ENCODE data around the gene ARHGEF28. TPM values are rescaled to one million over a fixed set of nuclear protein-coding genes. Genes with fewer than 3 reads are reported as not detected.
A peak's percentile ranks its signal among the peaks of the same experiment; 100 is the strongest.

The ARHGEF28 gene, protein sequence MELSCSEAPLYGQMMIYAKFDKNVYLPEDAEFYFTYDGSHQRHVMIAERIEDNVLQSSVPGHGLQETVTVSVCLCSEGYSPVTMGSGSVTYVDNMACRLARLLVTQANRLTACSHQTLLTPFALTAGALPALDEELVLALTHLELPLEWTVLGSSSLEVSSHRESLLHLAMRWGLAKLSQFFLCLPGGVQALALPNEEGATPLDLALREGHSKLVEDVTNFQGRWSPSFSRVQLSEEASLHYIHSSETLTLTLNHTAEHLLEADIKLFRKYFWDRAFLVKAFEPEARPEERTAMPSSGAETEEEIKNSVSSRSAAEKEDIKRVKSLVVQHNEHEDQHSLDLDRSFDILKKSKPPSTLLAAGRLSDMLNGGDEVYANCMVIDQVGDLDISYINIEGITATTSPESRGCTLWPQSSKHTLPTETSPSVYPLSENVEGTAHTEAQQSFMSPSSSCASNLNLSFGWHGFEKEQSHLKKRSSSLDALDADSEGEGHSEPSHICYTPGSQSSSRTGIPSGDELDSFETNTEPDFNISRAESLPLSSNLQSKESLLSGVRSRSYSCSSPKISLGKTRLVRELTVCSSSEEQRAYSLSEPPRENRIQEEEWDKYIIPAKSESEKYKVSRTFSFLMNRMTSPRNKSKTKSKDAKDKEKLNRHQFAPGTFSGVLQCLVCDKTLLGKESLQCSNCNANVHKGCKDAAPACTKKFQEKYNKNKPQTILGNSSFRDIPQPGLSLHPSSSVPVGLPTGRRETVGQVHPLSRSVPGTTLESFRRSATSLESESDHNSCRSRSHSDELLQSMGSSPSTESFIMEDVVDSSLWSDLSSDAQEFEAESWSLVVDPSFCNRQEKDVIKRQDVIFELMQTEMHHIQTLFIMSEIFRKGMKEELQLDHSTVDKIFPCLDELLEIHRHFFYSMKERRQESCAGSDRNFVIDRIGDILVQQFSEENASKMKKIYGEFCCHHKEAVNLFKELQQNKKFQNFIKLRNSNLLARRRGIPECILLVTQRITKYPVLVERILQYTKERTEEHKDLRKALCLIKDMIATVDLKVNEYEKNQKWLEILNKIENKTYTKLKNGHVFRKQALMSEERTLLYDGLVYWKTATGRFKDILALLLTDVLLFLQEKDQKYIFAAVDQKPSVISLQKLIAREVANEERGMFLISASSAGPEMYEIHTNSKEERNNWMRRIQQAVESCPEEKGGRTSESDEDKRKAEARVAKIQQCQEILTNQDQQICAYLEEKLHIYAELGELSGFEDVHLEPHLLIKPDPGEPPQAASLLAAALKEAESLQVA (N-terminal part only)
- total RNA-seq: 9.3 to 20.1 TPM (median 10.1 TPM) in 3 replicates
- long read RNA-seq, full-length matches to known transcripts: 5 of 8 reads
- long read RNA-seq, partial matches to known transcripts: 1 of 8 reads
- long read RNA-seq, other reads (novel, unspliced or antisense): 2 of 8 reads

DNA sequence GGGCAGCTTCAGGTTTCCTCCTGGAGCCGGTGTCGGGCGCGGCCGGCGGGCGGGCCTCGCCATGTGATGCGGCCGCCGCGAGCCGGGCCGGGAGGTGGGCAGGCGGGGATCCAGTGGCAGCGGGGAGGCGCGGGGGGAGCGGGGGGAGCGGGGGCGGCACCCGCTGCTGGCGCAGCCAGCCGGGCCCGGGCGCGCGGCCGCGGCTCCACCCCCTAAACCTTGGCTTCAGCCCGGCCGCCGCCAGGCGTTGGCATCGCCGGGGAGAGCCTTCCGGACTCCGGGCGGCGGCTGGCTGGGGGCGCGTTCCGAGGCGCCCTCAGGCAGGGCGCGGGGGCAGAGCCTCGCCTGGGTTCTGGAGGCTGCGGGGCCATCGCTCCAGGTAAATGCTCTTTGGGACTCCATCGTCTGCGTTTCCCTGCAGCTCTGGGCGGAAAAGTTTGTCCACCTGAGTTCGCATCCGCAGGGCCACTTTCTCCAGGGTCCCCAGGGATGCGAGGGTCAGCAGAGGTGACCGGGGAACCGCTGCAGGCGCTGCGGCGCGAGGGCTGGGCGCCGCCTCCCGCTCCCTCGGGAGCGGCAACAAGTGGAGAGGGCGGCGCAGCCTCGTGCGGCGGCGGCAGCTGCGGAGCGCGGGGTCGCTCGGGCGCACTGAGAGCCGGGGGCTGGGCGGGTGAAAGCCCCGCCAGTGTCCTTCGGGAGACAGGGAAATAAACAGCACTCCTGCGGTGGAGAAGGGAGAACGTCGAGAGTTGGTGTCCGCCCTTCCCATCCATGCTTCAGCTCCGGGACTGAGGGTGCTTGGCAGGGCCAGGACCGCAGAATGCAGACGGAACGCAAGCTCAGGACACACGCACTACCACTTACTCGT lies at the start of gene ARHGEF28:
Gene ARHGEF28 (plus strand): TSS at position 253 of the 868 bp plus-strand sequence. CDS start 58,656 bp downstream, outside the sequence.
- H3K27ac Mint-ChIP-seq (ENCODE audit: unreplicated experiment): peak within 1 kb of the TSS; percentile 41
- H3K4me1 Mint-ChIP-seq (ENCODE audit: low read depth): peaks cover 31% of the 10 kb centered on the region
- DNase-seq (ENCODE audit: low spot score): no peak
- H3K27me3 Mint-ChIP-seq (ENCODE audit: low read depth): no peaks in the 10 kb centered on the region
- H3K9me3 Mint-ChIP-seq (ENCODE audit: low read depth): no peaks in the 10 kb centered on the region
- H3K36me3 Mint-ChIP-seq (ENCODE audit: low read depth): no peaks in the 10 kb centered on the region
- H3K4me3 Mint-ChIP-seq (ENCODE audit: unreplicated experiment): peak within 1 kb of the TSS; percentile 71
- TF ChIP-seq, protein P1, sequence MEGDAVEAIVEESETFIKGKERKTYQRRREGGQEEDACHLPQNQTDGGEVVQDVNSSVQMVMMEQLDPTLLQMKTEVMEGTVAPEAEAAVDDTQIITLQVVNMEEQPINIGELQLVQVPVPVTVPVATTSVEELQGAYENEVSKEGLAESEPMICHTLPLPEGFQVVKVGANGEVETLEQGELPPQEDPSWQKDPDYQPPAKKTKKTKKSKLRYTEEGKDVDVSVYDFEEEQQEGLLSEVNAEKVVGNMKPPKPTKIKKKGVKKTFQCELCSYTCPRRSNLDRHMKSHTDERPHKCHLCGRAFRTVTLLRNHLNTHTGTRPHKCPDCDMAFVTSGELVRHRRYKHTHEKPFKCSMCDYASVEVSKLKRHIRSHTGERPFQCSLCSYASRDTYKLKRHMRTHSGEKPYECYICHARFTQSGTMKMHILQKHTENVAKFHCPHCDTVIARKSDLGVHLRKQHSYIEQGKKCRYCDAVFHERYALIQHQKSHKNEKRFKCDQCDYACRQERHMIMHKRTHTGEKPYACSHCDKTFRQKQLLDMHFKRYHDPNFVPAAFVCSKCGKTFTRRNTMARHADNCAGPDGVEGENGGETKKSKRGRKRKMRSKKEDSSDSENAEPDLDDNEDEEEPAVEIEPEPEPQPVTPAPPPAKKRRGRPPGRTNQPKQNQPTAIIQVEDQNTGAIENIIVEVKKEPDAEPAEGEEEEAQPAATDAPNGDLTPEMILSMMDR (IDR thresholded peaks at IDR 0.05): peak; percentile 5

DNA sequence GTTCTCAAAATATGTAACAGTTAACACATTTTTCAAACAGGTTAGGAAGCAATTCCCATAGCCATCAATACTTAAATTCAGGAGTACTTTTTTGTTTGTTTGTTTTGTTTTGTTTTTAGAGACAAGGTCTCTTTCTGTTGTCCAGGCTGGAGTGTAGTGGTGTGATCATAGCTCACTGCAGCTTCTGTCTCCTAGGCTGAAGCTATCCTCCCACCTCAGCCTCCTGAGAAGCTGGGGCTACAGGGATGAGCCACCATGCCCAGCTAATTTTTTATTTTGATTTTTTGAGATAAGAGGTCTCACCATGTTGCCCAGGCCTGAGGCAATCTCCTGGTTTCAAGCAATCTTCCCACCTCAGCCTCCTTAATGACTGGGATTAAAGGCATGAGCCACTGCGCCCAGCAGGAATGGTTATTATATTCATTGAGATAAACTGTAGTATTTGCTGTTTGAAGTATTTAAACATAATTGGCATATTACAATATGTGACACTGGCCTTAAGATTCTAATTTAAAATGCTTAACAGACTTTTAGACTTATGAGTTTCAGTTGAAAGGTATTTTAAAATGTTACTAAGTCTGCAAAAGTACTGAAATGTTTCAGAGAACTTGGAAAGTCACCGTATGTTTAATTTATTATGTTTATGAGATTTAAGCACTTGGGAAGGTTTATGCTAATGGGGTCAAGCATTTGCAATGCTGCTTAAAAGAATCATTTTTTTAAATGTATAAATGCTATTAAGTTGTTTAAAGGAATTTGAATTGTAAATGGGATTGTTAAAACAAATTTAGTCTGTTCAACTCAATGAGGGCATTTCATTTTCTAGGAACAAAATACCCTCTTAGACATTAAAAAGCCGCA lies 43.5 kb upstream of the ARHGEF28 start:
- H3K4me1 Mint-ChIP-seq (ENCODE audit: low read depth): no peaks in the 10 kb centered on the region
- no peak overlapping the region for H3K27ac Mint-ChIP-seq (ENCODE audit: unreplicated experiment)
- H3K36me3 Mint-ChIP-seq (ENCODE audit: low read depth): peaks cover 26% of the 10 kb centered on the region
- no peaks in the 10 kb centered on the region for H3K9me3 Mint-ChIP-seq (ENCODE audit: low read depth)
- TF ChIP-seq, protein P1 (IDR thresholded peaks at IDR 0.05): no peak
- no peak overlapping the region for H3K4me3 Mint-ChIP-seq (ENCODE audit: unreplicated experiment)
- no peak for DNase-seq (ENCODE audit: low spot score)
- no peaks in the 10 kb centered on the region for H3K27me3 Mint-ChIP-seq (ENCODE audit: low read depth)

GRCh38 chr5:73587923-73588322 lies 38.1 kb upstream of the ARHGEF28 start:
- peaks cover 16% of the 10 kb centered on the region for H3K4me1 Mint-ChIP-seq (ENCODE audit: low read depth)
- H3K27me3 Mint-ChIP-seq (ENCODE audit: low read depth): no peaks in the 10 kb centered on the region
- no peaks in the 10 kb centered on the region for H3K9me3 Mint-ChIP-seq (ENCODE audit: low read depth)

More at GRCh38 chr5:73587923-73588322, 38.1 kb upstream of the ARHGEF28 start:
- no peak for DNase-seq (ENCODE audit: low spot score)
- H3K4me3 Mint-ChIP-seq (ENCODE audit: unreplicated experiment): no peak overlapping the region
- TF ChIP-seq, protein P1 (IDR thresholded peaks at IDR 0.05): no peak
- no peak overlapping the region for H3K27ac Mint-ChIP-seq (ENCODE audit: unreplicated experiment)
- H3K36me3 Mint-ChIP-seq (ENCODE audit: low read depth): peaks cover 3% of the 10 kb centered on the region

Data from chondrocyte (in vitro differentiated cells).